Endometrial microvascular endothelial cells (primary cell): Measurements from ENCODE around the gene GIMD1. TPM values are rescaled to one million over a fixed set of nuclear protein-coding genes. Genes with fewer than 3 reads are reported as not detected.
"Not testable (repeated sequence)": the region's sequence is repeated elsewhere in the genome, so short reads cannot be mapped to it uniquely, and the experiment has no call there.

ENCODE experiments used
- in situ Hi-C: cut with HindIII; loops from 2 replicates; pipeline ENCODE4 v1.10.0; 2017; ENCODE audit warnings: low sequenced_read_pairs, low pct_unique_long_range_greater_than_20kb; ENCODE audit errors: inconsistent ontology term
- total RNA-seq: library from RNA; depleted of rRNA; stranded (reverse); fragments of >200 nt; gene quantifications from one replicate; pipeline ENCODE4 v1.2.3, GENCODE V29; 2015; ENCODE audit errors: inconsistent ontology term

The GIMD1 gene
- total RNA-seq, result not detected

DNA sequence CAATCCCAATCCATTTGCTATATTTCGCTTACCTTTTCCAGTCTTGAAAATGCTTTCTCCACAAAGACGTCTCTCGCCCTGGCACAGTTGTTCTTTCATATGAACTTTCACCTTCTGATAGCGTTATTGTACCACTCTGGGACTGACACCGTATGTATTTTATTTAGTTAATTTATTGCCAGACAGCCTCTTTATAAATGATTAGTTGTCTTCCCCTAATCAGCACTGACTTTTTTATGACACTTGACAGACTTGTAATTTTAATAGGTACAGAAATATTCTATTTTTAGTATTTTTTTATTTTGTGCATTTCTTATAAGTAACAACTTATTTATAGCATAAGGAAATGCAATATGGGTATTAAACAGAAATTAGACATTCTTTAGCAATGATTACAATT is at the start of gene GIMD1:
Gene GIMD1 (minus strand): TSS at position 101 of the 400 bp plus-strand sequence. CDS start 1,343 bp downstream, outside the sequence.
- in situ Hi-C loops, result no loop called here

DNA sequence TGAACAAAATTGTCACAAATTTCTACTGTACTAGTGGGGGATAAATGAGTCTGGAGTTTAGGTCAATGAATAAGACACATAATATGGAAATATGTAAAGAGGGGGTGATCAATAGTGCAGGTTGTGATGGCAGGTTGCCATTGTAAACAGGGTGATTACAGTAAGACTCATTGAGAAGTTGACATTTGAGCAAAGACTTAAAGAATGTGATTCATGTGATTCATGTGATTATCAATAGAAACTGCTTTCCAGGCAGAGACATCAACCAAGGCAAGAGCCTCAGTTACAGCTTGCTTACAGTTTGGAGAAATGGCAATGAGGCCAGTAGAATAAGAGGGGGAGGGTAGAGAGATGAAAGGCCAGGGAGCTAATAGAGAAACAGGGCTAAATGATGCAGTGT is 45.8 kb upstream of the GIMD1 start:
- in situ Hi-C loops, result no loop called here

DNA sequence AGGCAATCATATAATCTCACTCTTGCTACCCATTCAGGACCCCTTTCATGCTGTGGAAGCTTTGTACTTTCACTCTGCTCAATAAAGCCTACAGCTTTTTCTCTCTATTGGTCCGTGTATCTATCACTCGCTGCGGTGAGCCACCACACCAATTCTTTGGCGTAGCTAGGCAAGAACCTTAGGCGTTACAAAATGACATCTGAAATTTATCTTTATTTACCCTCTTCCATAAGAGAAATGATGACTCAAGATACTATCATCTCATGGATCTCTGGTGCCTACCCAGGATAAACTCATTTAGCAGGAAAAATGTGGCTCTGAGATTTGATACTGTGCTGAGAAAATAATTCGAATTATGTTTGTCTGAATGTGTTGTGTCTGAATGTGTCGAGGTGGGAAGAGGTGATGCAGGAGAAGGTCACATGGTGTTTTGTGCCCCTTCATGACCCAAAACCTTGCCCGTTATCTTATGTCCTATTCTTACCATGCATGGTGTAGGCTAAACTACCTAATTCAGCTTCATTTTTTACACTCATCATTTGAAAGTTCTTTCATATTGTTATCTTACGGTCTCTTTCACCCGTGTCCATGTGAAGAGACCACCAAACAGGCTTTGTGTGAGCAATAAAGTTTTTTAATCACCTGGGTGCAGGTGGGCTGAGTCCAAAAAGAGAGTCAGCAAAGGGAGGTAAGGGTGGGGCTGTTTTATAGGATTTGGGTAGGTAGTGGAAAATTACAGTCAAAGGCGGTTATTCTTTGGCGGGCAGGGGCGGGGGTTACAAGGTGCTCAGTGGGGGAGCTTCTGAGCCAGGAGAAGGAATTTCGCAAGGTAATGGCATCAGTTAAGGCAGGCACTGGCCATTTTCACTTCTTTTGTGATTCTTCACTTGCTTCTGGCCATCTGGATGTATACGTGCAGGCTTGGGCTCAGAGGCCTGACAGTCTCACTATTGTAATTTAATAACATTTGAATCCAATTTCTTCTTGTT is 41.6 kb upstream of the GIMD1 start:
- in situ Hi-C loops, result no loop called here

DNA sequence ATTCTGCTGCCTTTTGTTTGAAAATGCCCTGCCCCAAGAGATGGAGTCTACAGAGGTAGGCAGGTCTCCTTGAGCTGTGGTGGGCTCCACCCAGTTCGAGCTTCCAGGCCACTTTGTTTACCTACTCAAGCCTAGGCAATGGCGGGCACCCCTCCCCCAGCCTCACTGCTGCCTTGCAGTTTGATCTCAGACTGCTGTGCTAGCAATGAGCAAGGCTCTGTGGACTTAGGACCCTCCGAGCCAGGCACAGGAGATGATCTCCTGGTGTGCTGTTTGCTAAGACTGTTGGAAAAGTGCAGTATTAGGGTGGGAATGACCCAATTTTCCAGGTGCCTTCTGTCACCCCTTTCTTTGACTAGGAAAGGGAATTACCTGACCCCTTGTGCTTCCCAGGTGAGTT is 39.4 kb upstream of the GIMD1 start:
- in situ Hi-C loops, result not testable (repeated sequence)

DNA sequence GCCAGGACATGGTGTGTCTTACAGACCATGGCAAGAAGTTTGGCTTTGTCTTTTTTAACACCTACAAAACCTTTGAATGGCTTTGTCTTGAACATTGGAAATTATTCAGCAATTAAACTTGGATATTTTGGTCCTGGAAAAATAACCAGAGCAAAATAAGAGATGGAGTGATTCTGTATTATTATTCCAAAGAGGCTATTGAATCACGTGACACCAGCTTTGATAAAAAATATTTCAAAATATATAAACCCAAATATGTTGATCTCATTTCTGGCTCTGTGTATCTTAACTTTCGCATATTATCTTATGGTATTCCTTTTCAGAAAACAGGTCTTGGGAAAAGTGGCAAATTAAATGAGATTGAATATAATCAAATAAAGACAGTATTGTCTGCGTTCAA is 32.6 kb upstream of the GIMD1 start:
- in situ Hi-C loops, result no loop called here

DNA sequence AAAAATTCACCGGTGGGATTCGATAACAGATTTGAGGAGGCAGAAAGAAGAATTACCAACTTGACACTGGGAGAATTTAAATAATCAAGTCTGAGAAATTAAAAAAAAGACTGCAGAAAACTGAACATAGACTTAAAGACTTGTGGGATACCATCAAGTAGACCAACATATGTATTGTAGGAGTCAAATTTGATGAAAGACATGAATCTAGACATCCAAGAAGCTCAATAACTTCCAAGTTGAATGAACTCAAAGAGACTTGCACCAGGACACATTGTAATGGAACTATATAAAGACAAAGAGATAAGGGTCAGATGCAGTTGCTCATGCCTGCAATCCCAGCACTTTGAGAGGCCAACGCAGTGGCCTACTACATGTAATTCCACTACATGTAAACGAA is 30.3 kb upstream of the GIMD1 start:
- in situ Hi-C loops, result not testable (repeated sequence)

DNA sequence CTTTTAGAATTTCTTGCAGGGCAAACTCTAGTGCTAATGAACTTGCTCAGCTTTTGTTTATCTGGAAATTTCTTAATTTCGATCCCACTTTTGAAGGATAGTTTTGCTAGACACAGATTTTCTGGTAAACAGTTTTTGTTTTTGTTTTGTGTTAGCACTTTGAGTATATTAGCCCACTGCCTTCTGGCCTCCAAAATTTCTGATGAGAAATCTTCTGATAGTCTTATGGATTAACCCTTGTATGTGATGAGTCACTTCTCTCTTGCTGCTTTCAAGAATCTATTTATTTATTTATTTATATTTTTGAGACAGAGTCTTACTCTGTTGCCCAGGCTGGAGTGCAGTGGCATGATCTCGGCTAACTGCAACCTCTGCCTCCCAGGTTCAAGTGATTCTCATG is 27.0 kb upstream of the GIMD1 start:
- in situ Hi-C loops, result no loop called here

DNA sequence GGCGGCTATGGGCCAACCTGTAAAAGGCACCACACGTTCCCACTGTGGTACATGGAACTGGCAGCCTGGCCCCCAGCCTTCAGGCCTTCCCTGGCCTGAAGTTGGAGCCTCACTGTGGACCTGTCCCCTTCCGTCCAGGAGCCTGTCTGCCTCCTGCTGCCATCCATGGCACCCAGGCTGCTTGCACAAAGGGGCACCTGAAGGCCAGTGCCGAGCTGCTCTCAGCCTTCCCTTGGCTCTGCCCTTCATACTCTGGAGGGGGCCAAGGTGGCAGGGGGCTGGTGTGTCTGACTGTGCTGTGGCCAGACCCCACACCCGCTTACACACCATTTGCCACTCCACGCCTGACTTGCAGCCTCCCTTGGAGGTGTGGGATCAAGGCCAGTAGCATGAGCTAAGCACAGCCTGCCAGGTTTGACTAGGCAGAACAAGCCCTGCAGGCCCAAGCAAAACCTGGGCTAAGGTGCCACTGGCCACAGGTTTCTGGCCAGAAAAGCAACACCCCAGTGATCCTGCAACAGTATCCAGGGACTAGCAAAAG is 17.3 kb upstream of the GIMD1 start:
- in situ Hi-C loops, result no loop called here

DNA sequence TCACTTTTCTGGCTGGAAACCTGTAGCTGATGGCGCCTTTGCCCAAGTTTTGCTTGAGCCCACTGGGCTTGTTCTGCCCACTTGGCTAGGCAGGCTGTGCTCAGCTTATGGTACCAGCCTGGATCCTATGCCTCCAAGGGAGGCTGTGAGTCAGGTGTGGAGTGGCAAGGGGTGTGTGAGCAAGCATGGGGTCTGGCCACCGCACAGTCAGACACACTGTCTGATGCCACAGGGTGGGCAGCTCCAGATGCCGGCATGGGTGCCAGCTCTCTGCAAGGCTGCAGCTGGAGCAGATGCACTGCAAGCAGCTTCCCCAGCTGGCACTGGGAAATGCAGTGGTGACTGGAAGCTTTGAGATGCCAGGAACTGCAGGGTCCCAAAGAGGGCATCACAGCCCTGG is 16.3 kb upstream of the GIMD1 start:
- in situ Hi-C loops, result no loop called here

DNA sequence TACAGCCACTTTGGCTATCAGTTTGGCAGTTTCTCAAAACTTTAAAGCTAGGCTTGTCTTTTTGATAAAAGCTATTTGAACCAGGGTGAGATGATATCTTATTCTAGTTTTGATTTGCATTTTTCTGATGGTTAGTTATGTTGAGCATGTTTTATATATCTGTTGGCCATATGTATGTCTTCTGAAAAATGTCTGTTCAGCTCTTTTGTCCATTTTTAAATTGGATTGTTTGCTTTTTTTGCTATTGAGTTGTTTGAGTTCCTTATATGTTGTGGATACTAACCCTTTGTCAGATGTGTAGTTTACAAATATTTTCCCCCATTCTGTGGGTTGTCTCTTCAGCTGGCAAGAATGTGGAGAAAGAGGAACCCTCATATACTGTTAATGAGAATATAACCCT is 11.6 kb upstream of the GIMD1 start:
- in situ Hi-C loops, result no loop called here

DNA sequence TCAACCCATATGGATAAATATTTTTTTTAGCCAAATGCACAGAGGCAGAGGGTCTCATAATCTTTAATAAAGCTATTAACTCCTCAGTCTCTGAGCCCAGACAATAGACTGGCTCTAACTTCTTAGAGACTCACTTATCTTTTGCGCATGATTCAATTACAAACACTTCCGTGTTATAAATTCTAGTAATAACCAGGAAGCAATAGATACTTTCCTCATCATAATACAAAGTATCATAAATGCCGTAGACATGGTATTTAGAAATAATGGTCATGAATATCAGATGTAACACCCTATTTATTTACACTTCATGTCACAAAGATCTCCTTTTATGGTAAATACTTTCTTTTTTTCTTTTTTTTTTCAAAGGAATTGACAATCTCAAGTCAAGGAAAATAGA is 4.4 kb upstream of the GIMD1 start:
- in situ Hi-C loops, result no loop called here

DNA sequence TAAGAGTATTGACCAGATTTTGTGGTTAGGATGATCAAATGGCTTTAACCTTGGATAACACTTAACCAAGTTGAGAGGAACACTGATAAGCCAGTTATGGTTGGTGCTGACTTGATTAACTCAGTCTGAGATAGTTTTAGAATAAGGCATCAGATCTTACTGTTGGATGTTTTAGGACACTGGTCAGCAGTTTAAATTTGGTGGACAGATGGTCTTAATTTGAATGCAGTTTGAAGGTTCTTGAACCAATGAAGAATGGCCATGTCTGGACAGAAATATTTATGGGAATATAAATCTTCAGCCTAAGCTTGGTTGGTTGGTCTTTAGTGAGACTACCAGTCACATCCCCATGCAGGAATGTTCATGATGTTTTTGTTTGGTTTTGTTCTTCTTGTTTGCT is 2.6 kb upstream of the GIMD1 start:
- in situ Hi-C loops, result no loop called here

DNA sequence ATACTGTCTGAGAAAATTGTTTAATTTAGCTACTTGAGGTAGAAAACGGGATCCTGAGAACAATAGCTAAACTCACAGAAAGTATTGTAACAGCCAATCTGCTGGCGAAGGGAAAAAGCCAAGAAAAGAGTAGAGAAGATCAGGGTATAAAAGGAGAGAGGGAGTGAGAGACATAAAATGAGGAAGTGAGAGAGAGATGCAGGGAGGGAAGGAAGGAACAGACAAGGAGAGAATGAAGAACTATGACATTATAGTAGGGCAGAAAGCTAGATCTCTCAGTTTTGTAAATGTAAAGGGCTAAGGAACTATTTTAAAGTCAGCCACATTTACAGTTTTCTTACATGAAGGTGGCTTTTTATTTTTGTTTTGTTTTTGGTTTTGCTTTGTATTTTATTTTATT is 1.6 kb upstream of the GIMD1 start:
- in situ Hi-C loops, result no loop called here

DNA sequence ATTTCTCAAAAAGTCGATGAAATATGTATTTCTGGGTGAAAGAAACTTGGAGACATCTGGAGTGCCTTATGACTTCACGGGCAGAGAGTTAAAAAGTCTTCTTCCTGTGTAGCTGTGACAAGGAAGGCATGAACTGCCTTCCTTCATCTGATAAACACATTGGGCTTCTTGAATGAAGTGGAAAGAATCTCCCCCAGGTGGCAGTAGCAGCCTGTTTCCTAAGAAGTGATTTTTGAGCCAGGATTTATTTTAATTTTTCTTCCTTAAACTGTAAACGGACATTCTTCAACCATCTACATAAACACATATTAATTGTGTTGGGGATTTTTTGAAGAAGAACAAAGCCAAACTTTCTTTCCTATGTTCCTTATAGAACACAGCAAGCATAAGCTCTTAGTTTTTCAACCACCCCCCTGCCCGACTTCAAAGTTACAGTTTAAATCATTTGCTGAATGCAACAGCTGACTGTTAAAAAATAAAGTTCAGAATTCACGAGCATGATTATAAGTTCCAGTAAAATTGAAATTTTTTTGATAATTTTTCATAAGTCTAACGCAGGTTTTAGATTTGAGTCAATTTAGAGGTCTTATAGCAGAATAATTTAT is 980 bp upstream of the GIMD1 start:
- in situ Hi-C loops, result no loop called here

DNA sequence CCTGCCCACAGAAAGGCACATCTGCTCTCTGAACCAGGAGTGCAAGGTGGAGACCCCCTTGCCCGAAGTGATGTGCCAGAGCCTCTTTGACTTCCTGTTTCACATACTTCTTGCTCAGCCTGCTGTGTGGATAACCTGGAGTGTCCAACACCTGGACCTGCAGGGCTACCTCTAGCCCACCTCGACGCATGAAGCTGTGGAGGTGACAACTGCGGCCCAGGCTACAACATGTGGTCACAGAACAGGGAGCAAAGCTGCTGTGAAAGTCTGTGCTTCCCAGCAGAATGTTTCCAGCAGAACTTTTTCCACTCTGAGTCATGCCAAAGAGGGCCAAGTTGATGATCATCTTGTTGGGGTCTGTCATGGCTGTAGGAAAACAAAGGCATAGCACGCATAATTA is 1.5 kb downstream of the GIMD1 start:
- in situ Hi-C loops, result no loop called here

DNA sequence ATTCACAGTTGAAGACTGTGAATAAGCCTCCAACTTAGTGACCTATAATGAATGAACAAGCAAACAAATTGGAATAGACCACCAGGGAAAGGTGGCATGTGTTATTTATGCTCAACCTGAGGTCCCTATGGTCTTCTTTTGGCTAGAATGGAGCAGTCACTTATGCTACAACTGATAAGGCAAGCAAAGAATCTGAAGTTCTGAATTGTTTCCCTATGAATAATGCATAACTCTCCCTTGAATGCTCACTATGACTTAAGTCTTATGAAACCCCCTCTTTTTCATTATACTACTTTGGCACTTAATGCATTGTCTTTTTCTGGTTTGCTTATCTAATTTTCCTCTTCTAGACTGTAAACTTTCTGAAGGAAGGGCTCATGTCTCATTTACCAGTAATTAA is 2.6 kb downstream of the GIMD1 start:
- in situ Hi-C loops, result no loop called here

DNA sequence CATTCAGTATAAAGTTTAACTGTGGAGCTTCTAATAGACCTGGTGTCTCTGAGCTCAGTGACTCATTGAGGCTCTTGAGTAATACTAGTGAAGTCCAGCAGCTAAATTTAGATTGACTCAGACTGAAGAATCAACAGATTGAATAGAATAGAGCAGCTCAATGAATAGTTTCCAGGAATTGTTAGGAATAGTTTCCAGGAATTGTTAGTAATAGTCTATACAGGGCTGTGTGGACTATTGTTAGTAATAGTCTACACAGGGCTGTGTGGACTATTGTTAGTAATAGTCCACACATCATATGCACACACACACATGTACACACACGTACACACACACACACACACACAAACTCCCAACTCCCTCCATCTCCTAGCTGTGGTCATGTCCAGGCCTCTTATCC is 3.0 kb downstream of the GIMD1 start:
- in situ Hi-C loops, result no loop called here

DNA sequence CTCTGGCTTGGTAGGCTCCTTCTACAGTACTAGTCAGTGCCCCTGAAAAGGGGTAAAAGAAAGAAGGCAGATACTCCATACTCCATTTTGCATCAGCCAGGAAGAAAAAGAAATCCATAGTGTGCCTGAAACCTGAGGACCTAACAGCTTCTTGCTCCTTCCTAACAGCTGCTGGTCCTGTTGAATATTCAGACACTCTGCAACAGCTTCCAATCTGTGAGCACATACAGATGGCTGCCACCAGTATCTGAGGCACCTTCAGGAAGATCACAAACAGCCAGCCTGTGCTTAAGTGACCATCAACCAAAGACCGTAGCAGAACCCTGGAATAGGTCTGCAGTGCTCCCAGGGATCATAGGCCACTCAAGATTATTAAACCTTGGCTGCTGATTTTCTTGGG is 4.3 kb downstream of the GIMD1 start:
- in situ Hi-C loops, result no loop called here

DNA sequence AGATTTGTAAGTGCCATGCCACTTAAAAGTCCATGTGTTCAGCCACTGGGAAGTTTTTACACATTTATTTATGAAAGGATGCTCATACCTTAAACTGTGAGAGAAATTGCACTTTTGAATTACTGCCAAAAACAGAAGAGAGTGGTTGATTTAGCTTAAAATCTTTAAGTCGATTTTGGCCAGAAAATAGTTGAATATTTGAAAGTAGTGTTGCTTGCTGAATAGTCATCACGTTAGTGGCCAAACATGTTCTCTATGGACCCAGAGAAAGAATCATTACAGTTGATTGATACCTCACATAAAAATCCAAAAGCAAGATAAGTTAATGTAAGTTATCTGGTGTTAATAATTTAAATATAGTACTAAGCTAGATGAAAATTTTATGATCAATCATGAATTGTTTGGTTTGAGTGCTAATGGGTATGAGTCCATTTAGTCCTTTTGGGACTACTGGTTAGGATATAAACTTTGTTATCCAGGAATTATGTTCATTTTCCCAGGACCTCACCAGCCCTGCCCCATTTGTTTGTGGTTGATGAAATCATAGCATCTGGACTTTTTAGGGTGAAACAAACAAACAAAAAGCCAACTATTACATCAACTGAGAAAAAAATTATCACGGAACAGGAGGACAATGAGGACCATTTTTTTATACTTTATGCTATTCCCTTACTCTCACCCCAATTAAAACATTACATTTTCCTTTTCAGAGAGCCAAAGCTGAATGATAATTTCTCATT is 6.3 kb downstream of the GIMD1 start:
- in situ Hi-C loops, result no loop called here
